Activated CD8-positive, alpha-beta T cell treated with anti-CD3 and anti-CD28 coated beads for 36 hours (primary cell): ENCODE measurements around the gene CELF4. TPM values are rescaled to one million over a fixed set of nuclear protein-coding genes. Genes with fewer than 3 reads are reported as not detected.

ENCODE experiments used
- ATAC-seq: fragments of 200-7000 bp; cut with Tn5 transposase; one replicate; pipeline ENCODE4 v1.10.0; 2021; ENCODE audit warnings: mild to moderate bottlenecking, moderate library complexity
- CTCF ChIA-PET: fragments of 350-600 bp; sonication (Branson Sonifier 250); formaldehyde crosslinking; loops from one replicate; lab custom pipeline; 2021; ENCODE audit warnings: antibody characterized with exemption; lab: Charles Lee
- POLR2A ChIA-PET: fragments of 350-600 bp; sonication (Branson Sonifier 250); formaldehyde crosslinking; loops from one replicate; lab custom pipeline; 2021; ENCODE audit warnings: antibody characterized with exemption; lab: Charles Lee
- DNase-seq: peaks from one replicate; pipeline ENCODE4 v3.0.0-alpha.2; 2020
- H3K27ac Mint-ChIP-seq: one replicate; pipeline ENCODE4 v1.8.0; 2021; ENCODE audit warnings: mild to moderate bottlenecking, mixed read lengths
- H3K27me3 Mint-ChIP-seq: one replicate; pipeline ENCODE4 v1.8.0; 2021; ENCODE audit warnings: mixed read lengths
- H3K36me3 Mint-ChIP-seq: one replicate; pipeline ENCODE4 v1.8.0; 2021; ENCODE audit warnings: low read depth, mixed read lengths
- H3K4me1 Mint-ChIP-seq: one replicate; pipeline ENCODE4 v1.8.0; 2021; ENCODE audit warnings: low read depth, mixed read lengths
- H3K4me3 Mint-ChIP-seq: one replicate; pipeline ENCODE4 v1.8.0; 2021; ENCODE audit warnings: mild to moderate bottlenecking, moderate library complexity, mixed read lengths
- H3K9me3 Mint-ChIP-seq: one replicate; pipeline ENCODE4 v1.8.0; 2021; ENCODE audit warnings: mixed read lengths
- CTCF ChIP-seq: fragments of 200-600 bp; IDR thresholded peaks from one replicate; pipeline ENCODE4 v1.8.0; 2022; ENCODE audit warnings: antibody characterized with exemption, mild to moderate bottlenecking
- intact Hi-C: fragments of 100-400 bp; cut with micrococcal nuclease; formaldehyde crosslinking; loops from one replicate; pipeline ENCODE4 v1.10.0; 2022
- total RNA-seq, 2 experiments: library from RNA; stranded (reverse); gene quantifications; one replicate each; pipeline ENCODE4 v1.2.3, GENCODE V29; 2021

Gene CELF4
- total RNA-seq, 2 experiments from 2014 or later = not detected

- Mint-ChIP-seq H3K9me3 (no peaks in the 10 kb centered on the region), H3K27me3 (no peaks in the 10 kb centered on the region), H3K4me3 (no peak overlapping the region), H3K36me3 (no peaks in the 10 kb centered on the region), H3K27ac (no peak overlapping the region), H3K4me1 (no peaks in the 10 kb centered on the region)
- intact Hi-C loops = no loop called here
- ATAC-seq (no peak), DNase-seq (no peak)
- TF ChIP-seq CTCF = no peak
- ChIA-PET CTCF (no interaction called here), POLR2A (no interaction called here)
Observed at GRCh38 chr18:37304012-37304680, 261.5 kb downstream of the CELF4 start.

GRCh38 chr18:37303009-37303408 lies 262.6 kb downstream of the CELF4 start:
- Mint-ChIP-seq H3K4me3 (no peak overlapping the region), H3K4me1 (no peaks in the 10 kb centered on the region), H3K9me3 (no peaks in the 10 kb centered on the region), H3K27ac (no peak overlapping the region), H3K36me3 (no peaks in the 10 kb centered on the region), H3K27me3 (no peaks in the 10 kb centered on the region)
- CTCF ChIA-PET = no interaction called here
- DNase-seq (no peak), ATAC-seq (no peak)
- POLR2A ChIA-PET = no interaction called here
- no peak for TF ChIP-seq CTCF
- intact Hi-C loops = no loop called here

- H3K27me3 Mint-ChIP-seq = no peaks in the 10 kb centered on the region
- no peaks in the 10 kb centered on the region for H3K4me1 Mint-ChIP-seq
- CTCF ChIA-PET = no interaction called here
- TF ChIP-seq CTCF = no peak
- no peak for ATAC-seq
- intact Hi-C loops = no loop called here
- no peak overlapping the region for H3K27ac Mint-ChIP-seq
- DNase-seq = no peak
- H3K4me3 Mint-ChIP-seq = no peak overlapping the region
- H3K36me3 Mint-ChIP-seq = no peaks in the 10 kb centered on the region
- POLR2A ChIA-PET = no interaction called here
- no peaks in the 10 kb centered on the region for H3K9me3 Mint-ChIP-seq
Observed at GRCh38 chr18:37302519-37302918, 263.1 kb downstream of the CELF4 start.

- H3K36me3 Mint-ChIP-seq = no peaks in the 10 kb centered on the region
- no peaks in the 10 kb centered on the region for H3K4me1 Mint-ChIP-seq
- intact Hi-C loops = no loop called here
- DNase-seq (no peak), ATAC-seq (no peak)
- H3K4me3 Mint-ChIP-seq = no peak overlapping the region
- CTCF ChIA-PET = no interaction called here
- no peak for TF ChIP-seq CTCF
- no peak overlapping the region for H3K27ac Mint-ChIP-seq
- POLR2A ChIA-PET = no interaction called here
- no peaks in the 10 kb centered on the region for H3K9me3 Mint-ChIP-seq
- H3K27me3 Mint-ChIP-seq = no peaks in the 10 kb centered on the region
Observed at GRCh38 chr18:37299471-37300304, 265.9 kb downstream of the CELF4 start.

GRCh38 chr18:37298816-37299215 lies 266.8 kb downstream of the CELF4 start:
- Mint-ChIP-seq H3K27ac (no peak overlapping the region), H3K9me3 (no peaks in the 10 kb centered on the region), H3K36me3 (no peaks in the 10 kb centered on the region), H3K4me3 (no peak overlapping the region), H3K4me1 (no peaks in the 10 kb centered on the region), H3K27me3 (no peaks in the 10 kb centered on the region)
- no peak for DNase-seq
- no peak for TF ChIP-seq CTCF
- ATAC-seq = no peak
- POLR2A ChIA-PET = no interaction called here
- CTCF ChIA-PET = no interaction called here
- intact Hi-C loops = no loop called here
